ENCODE data around the gene SHISA8. TPM values are rescaled to one million over a fixed set of nuclear protein-coding genes. Genes with fewer than 3 reads are reported as not detected.
"Not testable (repeated sequence)": the region's sequence is repeated elsewhere in the genome, so short reads cannot be mapped to it uniquely, and the experiment has no call there.

The SHISA8 gene
- total RNA-seq, 1 donor from 2014 or later, result 6.8 TPM

DNA sequence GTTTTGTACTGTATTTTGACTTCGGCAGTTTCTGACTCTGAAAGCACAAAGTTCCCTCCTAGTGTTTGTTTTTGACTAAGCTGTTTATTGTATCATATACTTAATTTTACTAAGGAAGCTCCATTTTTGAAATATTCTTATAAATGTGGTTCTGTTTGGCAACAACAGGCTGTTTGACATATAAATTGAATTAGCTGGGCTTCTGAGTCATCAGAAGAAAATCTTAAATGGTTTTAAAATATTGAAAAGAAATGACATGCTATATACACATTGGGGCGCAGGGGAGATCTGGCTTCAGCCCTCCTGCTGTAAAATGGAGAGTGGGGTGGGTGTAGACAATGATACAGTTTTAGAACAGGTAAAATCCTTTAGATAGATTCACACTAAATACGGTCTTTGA lies 38.6 kb downstream of the SHISA8 start:
- ATAC-seq, result no peak
- intact Hi-C loops (cut with DNase I), result no loop called here
- DNase-seq (ENCODE audit: missing footprints), result no peak

DNA sequence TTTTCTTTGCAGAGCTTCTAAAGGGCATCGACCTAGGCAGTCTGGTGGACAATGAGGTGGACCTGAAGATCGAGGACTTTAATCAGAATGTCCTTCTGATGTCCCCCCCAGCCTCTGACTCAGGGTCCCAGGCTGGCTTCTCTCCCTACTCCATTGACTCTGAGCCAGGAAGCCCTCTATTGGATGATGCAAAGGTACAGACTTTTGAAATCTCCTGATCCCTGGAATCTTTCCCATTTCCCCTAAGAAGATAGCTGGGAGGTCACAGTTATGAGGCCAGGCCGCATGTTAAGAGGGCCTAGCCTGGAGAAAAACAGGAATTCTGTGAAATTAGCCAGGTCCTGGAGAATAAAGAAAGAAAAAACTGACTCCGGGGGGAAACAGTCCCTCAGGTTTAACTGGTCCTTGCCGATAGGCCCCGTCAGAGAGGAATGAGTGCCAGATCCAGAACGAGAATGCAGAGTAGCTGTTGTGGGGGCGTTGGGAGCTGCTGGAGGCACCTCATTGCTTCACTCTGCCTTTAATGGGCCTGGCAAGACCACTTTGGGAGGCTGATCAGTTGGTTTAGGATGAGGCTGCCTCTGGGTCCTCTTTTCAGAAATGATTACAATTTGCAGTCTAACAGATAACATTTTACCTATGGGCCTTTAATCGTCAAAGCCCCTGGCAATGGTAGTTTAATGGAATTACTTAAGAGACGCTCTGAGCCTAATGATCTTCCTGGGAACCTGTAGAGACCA lies 39.2 kb downstream of the SHISA8 start:
- no peak for DNase-seq (ENCODE audit: missing footprints)
- intact Hi-C loops (cut with DNase I), result no loop called here
- ATAC-seq, result no peak

DNA sequence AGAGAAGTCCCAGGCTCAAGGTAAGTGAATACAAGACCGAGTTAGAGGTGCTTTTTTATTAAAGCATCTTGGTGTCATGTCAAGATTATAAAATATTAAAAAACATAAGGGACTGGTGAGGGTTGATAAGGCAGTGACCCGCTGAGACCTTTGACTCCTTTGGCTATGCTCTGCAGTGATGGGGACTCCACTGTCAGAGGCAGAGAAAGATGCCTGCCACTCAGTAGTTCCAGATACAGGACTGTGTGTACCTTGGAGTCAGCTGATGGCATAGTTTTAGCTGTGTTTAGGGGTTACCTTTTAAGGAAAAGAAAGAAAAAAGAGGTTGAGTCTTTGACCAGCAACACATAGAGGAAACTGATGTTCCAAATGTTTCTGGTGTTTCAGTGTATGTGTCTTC lies 40.8 kb downstream of the SHISA8 start:
- ATAC-seq (peak; percentile 40), DNase-seq (ENCODE audit: missing footprints) (no peak)
- intact Hi-C loops (cut with DNase I), result loop anchor here (5.0 kb wide), 1 partner anchor 42 kb away; the partner anchor contains the start of gene SREBF2

DNA sequence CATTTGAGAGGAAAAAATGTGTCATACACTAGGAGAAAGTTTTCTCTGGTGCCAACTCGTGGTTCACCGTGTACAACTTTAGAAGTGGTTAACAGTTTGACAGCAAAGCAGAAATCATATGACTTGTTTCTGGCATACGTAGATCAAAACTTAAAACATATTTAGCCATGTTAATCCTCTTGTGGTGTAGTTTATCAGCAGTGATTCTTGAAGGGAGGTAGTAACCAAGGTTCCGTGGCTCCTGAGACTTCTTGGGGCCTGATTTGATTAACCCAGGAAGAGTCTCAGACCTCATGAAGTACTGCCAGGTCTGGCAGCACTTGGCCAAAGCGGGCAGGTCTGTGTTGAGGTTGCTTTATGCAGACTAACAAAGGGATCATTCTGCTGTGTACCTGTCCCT lies 41.5 kb downstream of the SHISA8 start:
- DNase-seq (ENCODE audit: missing footprints) (no peak), ATAC-seq (peak; percentile 31)
- intact Hi-C loops (cut with DNase I), result loop anchor here (5.0 kb wide), 1 partner anchor 41 kb away; the partner anchor contains the start of gene SREBF2

DNA sequence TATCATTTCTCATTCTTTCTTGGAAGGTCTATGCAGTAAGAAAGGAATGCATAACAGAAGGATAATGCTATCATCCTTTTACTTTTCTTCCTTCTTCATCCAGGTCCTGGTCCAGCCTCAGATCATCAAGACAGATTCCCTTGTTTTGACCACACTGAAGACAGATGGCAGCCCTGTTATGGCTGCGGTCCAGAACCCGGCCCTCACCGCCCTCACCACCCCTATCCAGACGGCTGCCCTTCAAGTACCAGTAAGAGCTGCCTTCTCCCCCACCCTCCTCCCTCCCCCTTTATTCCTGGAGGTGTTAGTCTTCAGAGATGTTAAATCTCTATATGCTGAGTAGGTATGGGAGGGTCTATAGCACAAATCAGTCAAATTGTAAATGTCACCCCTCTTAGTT lies 44.1 kb downstream of the SHISA8 start:
- intact Hi-C loops (cut with DNase I), result loop anchor here (5.0 kb wide), 1 partner anchor 38 kb away; the partner anchor contains the start of gene SREBF2
- ATAC-seq (no peak), DNase-seq (ENCODE audit: missing footprints) (no peak)

DNA sequence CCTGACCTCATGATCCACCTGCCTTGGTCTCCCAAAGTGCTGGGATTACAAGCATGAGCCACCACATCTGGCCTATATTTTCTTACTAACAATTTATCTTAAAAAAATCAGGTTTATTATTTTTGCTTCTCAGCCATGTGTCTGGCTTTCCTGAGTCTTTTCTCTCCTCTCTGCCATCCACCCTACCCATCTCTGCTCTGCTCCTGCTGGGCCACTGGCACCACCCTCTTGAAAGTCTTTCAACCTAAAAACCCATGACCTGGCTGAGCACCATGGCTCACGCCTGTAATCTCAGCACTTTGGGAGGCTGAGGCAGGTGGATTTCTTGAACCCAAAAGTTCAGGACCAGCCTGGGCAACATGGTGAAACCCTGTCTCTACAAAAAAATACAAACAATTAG lies 44.8 kb downstream of the SHISA8 start:
- not testable (repeated sequence) for ATAC-seq; DNase-seq (ENCODE audit: missing footprints)
- intact Hi-C loops (cut with DNase I), result loop anchor here (5.0 kb wide), 1 partner anchor 38 kb away; the partner anchor contains the start of gene SREBF2

DNA sequence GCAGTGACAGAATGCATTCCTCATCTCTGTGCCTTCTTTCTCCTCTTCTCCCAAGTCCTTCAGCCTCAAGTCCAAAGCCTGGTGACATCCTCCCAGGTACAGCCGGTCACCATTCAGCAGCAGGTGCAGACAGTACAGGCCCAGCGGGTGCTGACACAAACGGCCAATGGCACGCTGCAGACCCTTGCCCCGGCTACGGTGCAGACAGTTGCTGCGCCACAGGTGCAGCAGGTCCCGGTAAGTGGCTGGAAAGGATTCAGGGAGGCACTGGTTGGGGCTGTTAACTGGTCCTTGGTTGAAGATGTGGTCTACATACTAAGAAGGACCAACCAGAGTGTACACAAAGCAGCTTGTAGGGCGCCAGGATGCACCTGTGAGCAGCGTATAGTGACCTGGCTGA lies 46.3 kb downstream of the SHISA8 start:
- ATAC-seq (no peak), DNase-seq (ENCODE audit: missing footprints) (no peak)
- intact Hi-C loops (cut with DNase I), result no loop called here

DNA sequence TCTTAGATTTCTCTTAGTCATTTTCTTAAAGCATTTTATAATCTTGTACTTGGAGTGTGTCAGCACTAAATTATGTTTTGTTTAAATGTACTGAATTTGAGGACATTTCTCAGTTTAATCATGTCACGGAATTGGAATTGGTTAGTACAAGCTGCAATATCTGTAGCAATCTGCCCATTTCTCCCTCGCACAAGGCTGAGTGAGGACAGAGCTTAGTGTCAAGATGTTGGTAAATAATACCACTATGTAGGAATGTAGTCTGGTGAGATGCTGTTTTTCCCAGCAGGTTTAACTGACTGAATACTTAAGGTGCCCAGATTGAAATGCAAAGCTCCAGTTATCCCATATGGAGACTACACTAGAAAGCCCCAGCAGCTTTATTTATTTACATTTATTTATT lies 51.4 kb downstream of the SHISA8 start:
- DNase-seq (ENCODE audit: missing footprints), result no peak
- intact Hi-C loops (cut with DNase I), result no loop called here
- ATAC-seq, result no peak

DNA sequence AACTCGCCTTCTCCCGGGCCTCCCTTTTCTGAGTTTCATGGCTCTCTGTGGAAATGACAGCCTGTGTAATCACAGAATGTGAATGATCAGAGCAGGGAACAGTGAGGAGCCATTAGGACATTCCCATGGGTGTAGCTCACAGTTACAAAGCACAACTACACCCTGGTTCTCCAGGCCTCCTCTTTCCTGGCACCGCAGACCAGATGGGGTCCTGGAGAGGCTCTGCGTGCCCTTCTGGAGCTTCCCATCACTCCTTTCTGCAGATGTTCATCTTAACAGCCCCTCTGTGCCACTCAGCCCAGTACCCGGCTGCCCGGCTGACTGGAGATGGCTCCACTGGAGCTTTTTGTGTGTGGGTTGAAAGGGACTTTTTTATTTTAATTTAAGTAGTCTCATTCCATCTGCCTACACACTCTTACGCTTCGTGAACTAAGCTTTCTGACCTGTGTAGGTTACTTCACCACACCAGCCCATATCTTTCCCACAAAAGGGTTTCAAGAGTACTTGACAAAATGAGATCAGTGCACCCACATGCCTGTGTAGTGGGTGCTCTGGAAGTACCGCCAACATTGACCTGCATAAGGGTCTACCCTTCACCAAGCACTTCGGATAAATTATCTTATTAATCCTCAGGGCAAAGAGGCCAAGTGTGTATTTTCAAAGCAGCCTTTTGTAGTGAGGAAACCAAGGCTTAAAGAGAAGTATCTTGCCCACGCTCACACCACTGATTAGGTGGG lies 52.2 kb downstream of the SHISA8 start:
- ATAC-seq (peak; percentile 42), DNase-seq (ENCODE audit: missing footprints) (no peak)
- intact Hi-C loops (cut with DNase I), result no loop called here

DNA sequence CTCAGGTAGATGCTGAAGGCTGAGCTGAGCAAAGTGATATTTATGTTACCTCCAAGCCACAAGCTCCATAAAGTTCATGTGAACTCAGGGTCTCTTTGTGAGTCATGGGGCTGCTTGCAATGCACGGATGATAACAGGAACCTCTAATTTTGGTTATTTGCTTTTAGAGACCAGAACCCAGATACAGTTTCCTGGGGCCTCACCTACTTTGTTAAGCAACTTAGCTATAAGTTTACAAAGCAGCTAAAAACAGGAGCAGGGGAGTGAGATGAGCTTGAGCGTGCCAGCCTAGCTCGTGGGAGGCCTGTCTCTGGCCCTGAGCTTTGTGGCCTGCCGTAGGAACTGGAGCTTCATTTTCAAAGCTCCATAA lies 52.7 kb downstream of the SHISA8 start:
- intact Hi-C loops (cut with DNase I), result no loop called here
- DNase-seq (ENCODE audit: missing footprints) (no peak), ATAC-seq (peak; percentile 6)

Small RNAs within 50 kb of the gene (microRNA-seq; reads per million reads assigned to microRNA genes)
- gene MIR33A, result 189 reads per million, percentile 60 among the genes with 10 or more reads in this experiment

Other genes starting within 250 kb of the SHISA8 start
- 216 TPM for gene SNU13, start 226.2 kb downstream of the SHISA8 start, total RNA-seq
- 0.41 TPM for gene MEI1, start 215.6 kb downstream of the SHISA8 start, total RNA-seq
- 4.1 TPM for gene CCDC134, start 114.4 kb downstream of the SHISA8 start, total RNA-seq
- gene SREBF2, start 82.0 kb downstream of the SHISA8 start, total RNA-seq, result 75.5 TPM
- 1.2 TPM for gene TNFRSF13C, start 11.7 kb upstream of the SHISA8 start, total RNA-seq
- gene CENPM, start 32.1 kb upstream of the SHISA8 start, total RNA-seq, result 1.5 TPM
- 0.08 TPM for gene SEPTIN3, start 54.4 kb upstream of the SHISA8 start, total RNA-seq
- 0.24 TPM for gene WBP2NL, start 83.7 kb upstream of the SHISA8 start, total RNA-seq
- 14.3 TPM for gene NAGA, start 155.7 kb upstream of the SHISA8 start, total RNA-seq
- gene PHETA2, start 159.2 kb upstream of the SHISA8 start, total RNA-seq, result 6.2 TPM
- 172 TPM for gene SMDT1, start 164.6 kb upstream of the SHISA8 start, total RNA-seq
- 296 TPM for gene NDUFA6, start 175.7 kb upstream of the SHISA8 start, total RNA-seq
- gene CYP2D6, start 215.7 kb upstream of the SHISA8 start, total RNA-seq, result not detected

All from Right ventricle myocardium inferior (tissue), 1 donor.